NT2/D1 (cell line): ENCODE results near the gene APOBEC3B.

Source experiments
- SUZ12 ChIP-seq: IDR thresholded peaks from 2 replicates; pipeline ENCODE4 v1.6.1; 2011; ENCODE audit not compliant: insufficient read length, insufficient read depth; ENCODE audit errors: extremely low read depth
- YY1 ChIP-seq: IDR thresholded peaks from 2 replicates; pipeline ENCODE4 v1.6.1; 2011; ENCODE audit not compliant: insufficient read length, insufficient read depth
- ZNF274 ChIP-seq: IDR thresholded peaks from 2 replicates; pipeline ENCODE4 v1.6.1; 2011; ENCODE audit warnings: mild to moderate bottlenecking, low read depth, low read length

DNA sequence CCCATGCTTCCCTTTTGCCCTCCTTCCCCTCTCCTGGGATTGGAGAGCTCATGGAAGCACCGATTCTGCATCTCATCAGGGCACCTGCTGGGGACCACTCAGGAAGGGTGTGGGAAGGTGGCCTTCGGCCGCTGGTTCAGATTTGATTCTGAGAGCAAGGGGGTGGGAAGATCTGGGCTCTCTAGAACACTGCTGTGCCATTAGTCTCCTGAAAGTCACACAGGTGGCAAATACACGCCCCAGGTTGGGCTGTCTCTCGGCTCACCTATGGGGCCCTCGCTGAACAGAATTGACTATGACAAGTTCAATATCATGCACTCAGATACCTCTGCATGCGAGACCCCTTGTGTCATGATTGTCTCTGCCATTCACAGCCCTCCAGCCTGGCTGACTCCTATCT, 37.5 kb upstream of the APOBEC3B start:
- TF ChIP-seq ZNF274 = no peak
- TF ChIP-seq YY1 = no peak
- no peak for TF ChIP-seq SUZ12
